SH-SY5Y (cell line): Measurements from ENCODE around the gene ABLIM2.

Experiments used
- GATA2 ChIP-seq: IDR thresholded peaks from 2 replicates; pipeline ENCODE4 v1.6.1; 2011; ENCODE audit warnings: mild to moderate bottlenecking, low read depth, low read length
- GATA3 ChIP-seq: IDR thresholded peaks from 2 replicates; pipeline ENCODE4 v1.6.1; 2011; ENCODE audit warnings: low read depth, mild to moderate bottlenecking, low read length, moderate library complexity

DNA sequence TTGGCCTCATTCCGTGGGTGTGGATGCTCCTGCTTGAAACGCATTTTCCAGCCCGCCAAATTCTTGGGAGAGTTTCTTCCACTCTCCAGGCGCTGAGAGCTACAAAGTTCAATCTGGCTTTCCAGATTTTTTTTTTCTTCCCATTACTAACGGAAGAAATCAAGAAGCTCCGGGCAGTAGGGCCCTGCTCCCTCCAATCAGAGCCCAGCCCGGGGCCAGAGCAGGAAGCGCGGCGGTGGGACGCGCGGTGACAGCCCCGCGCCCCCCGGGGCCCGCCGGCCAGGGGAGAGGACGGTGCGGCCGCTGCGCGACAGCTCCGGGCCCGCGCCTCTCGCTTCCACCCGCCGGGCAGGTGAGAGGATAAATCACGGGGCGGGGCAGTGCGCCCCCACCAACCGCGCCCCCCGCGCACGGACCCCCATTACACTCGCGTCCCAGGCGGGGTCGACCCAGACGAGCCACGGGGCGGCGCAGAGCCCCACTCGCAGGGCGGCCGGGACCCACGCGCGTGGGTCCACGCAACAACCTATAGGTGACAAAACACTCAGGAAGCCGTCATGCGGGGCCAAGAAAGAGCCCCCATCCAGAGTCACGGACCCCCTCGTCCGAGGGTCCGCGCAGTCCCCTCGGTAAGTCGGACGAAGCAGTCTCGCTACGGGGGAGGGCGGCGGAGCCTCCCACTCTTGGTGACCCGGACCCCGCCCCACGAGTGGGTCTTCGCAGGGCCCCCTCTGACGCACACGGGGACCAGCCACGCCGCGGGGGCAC lies 219.8 kb downstream of the ABLIM2 start:
- TF ChIP-seq GATA3 (no peak), GATA2 (no peak)
